SK-N-SH treated with all-trans-retinoic acid at 6 μM for 48 hours (cell line): Measurements from ENCODE around the gene RASSF1.

Experiments
- ARNTL ChIP-seq: fragments of 450-650 bp; formaldehyde crosslinking; IDR thresholded peaks from 2 replicates; pipeline ENCODE4 v1.5.0; 2020; ENCODE audit warnings: low read depth, mild to moderate bottlenecking, moderate library complexity, borderline replicate concordance
- ZFP3 ChIP-seq: fragments of 250-450 bp; sonication (Bioruptor Pico); IDR thresholded peaks from 2 replicates; pipeline ENCODE4 v1.5.0; 2020; ENCODE audit warnings: mild to moderate bottlenecking, moderate library complexity
- ZNF8 ChIP-seq: fragments of 450-650 bp; formaldehyde crosslinking; IDR thresholded peaks from 2 replicates; pipeline ENCODE4 v1.5.0; 2020; ENCODE audit warnings: mild to moderate bottlenecking, moderate library complexity
- TF ChIP-seq, protein P1 (sequence below): fragments of 250-450 bp; sonication (Bioruptor Pico); IDR thresholded peaks from 2 replicates; pipeline ENCODE4 v1.5.1; 2020; ENCODE audit warnings: low read depth, mild to moderate bottlenecking, moderate library complexity
- TF ChIP-seq, protein P2 (sequence below): fragments of 250-450 bp; sonication (Bioruptor Pico); IDR thresholded peaks from 2 replicates; pipeline ENCODE4 v1.8.0; 2020; ENCODE audit warnings: mild to moderate bottlenecking, moderate library complexity, borderline replicate concordance
- TF ChIP-seq, protein P3 (sequence below): fragments of 250-450 bp; sonication (Bioruptor Pico); IDR thresholded peaks from 2 replicates; pipeline ENCODE4 v1.5.0; 2020; ENCODE audit warnings: mild to moderate bottlenecking, moderate library complexity
- TF ChIP-seq, protein P4 (sequence below): fragments of 250-450 bp; sonication (Bioruptor Pico); IDR thresholded peaks from 2 replicates; pipeline ENCODE4 v1.5.1; 2021; ENCODE audit warnings: mild to moderate bottlenecking, moderate library complexity

DNA sequence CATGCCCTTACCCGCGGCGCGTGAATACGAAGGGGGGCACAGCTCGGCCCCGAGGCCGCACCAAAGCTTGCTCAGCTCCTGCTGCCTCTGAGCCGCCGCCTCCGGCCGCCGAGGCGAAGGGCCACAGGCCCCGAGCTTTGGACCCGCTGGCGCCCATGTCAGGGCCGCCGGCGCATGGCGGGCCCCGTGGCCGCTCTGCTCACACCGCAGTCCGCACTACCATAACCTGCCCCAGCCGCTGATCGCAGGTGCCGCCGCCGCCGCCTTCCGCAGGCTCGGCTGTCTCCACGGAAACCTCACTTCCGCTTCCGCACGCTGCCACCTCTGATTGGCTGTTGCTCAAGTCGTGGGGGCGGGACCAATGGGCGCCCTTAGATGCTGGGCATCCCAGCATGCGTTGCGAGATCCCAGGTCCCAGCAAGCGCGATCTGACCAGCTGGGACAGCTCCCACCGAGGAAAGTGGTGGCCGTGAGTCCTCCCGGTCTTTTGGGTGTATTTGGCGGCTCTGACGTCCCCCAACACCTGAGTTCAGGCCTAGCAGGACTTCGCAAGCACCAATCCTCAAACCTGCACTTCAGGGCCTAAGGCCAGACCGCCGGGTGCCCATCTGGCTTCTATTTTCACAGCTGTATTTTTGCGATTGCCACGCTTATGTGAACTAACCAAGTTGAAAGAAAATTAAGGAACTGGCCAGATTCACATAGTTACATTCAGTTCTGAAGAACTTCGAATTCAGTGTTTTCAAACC lies 12.5 kb downstream of the RASSF1 start, which contains the start of gene TUSC2:
- TF ChIP-seq, protein P1, sequence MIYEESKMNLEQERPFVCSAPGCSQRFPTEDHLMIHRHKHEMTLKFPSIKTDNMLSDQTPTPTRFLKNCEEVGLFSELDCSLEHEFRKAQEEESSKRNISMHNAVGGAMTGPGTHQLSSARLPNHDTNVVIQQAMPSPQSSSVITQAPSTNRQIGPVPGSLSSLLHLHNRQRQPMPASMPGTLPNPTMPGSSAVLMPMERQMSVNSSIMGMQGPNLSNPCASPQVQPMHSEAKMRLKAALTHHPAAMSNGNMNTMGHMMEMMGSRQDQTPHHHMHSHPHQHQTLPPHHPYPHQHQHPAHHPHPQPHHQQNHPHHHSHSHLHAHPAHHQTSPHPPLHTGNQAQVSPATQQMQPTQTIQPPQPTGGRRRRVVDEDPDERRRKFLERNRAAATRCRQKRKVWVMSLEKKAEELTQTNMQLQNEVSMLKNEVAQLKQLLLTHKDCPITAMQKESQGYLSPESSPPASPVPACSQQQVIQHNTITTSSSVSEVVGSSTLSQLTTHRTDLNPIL (CRISPR knock-in tag) = no peak
- TF ChIP-seq, protein P2, sequence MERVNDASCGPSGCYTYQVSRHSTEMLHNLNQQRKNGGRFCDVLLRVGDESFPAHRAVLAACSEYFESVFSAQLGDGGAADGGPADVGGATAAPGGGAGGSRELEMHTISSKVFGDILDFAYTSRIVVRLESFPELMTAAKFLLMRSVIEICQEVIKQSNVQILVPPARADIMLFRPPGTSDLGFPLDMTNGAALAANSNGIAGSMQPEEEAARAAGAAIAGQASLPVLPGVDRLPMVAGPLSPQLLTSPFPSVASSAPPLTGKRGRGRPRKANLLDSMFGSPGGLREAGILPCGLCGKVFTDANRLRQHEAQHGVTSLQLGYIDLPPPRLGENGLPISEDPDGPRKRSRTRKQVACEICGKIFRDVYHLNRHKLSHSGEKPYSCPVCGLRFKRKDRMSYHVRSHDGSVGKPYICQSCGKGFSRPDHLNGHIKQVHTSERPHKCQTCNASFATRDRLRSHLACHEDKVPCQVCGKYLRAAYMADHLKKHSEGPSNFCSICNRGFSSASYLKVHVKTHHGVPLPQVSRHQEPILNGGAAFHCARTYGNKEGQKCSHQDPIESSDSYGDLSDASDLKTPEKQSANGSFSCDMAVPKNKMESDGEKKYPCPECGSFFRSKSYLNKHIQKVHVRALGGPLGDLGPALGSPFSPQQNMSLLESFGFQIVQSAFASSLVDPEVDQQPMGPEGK (CRISPR knock-in tag) = no peak
- TF ChIP-seq ZFP3 (CRISPR knock-in tag) = no peak
- TF ChIP-seq, protein P3, sequence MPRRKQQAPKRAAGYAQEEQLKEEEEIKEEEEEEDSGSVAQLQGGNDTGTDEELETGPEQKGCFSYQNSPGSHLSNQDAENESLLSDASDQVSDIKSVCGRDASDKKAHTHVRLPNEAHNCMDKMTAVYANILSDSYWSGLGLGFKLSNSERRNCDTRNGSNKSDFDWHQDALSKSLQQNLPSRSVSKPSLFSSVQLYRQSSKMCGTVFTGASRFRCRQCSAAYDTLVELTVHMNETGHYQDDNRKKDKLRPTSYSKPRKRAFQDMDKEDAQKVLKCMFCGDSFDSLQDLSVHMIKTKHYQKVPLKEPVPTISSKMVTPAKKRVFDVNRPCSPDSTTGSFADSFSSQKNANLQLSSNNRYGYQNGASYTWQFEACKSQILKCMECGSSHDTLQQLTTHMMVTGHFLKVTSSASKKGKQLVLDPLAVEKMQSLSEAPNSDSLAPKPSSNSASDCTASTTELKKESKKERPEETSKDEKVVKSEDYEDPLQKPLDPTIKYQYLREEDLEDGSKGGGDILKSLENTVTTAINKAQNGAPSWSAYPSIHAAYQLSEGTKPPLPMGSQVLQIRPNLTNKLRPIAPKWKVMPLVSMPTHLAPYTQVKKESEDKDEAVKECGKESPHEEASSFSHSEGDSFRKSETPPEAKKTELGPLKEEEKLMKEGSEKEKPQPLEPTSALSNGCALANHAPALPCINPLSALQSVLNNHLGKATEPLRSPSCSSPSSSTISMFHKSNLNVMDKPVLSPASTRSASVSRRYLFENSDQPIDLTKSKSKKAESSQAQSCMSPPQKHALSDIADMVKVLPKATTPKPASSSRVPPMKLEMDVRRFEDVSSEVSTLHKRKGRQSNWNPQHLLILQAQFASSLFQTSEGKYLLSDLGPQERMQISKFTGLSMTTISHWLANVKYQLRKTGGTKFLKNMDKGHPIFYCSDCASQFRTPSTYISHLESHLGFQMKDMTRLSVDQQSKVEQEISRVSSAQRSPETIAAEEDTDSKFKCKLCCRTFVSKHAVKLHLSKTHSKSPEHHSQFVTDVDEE = no peak
- TF ChIP-seq, protein P4, sequence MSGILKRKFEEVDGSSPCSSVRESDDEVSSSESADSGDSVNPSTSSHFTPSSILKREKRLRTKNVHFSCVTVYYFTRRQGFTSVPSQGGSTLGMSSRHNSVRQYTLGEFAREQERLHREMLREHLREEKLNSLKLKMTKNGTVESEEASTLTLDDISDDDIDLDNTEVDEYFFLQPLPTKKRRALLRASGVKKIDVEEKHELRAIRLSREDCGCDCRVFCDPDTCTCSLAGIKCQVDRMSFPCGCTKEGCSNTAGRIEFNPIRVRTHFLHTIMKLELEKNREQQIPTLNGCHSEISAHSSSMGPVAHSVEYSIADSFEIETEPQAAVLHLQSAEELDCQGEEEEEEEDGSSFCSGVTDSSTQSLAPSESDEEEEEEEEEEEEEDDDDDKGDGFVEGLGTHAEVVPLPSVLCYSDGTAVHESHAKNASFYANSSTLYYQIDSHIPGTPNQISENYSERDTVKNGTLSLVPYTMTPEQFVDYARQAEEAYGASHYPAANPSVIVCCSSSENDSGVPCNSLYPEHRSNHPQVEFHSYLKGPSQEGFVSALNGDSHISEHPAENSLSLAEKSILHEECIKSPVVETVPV (CRISPR knock-in tag) = no peak
- TF ChIP-seq ARNTL (CRISPR knock-in tag) = no peak
- no peak for TF ChIP-seq ZNF8
